Memory B cell (primary cell): ENCODE results near the gene KDM2B.
A peak's percentile ranks its signal among the peaks of the same experiment; 100 is the strongest.

Source experiments
- ATAC-seq: fragments of 150-1000 bp; cut with Tn5 transposase; 2 replicates; pipeline ENCODE4 v1.10.0; 2021; ENCODE audit warnings: low read depth, mild to moderate bottlenecking, moderate library complexity
- DNase-seq, 2 donors: peaks; one replicate each; pipeline ENCODE4 v3.0.0; 2022; ENCODE audit warnings: low spot score in 2 of 2
- H3K27ac Mint-ChIP-seq: one replicate; pipeline ENCODE4 v1.8.0; 2022; ENCODE audit warnings: mild to moderate bottlenecking, moderate library complexity, mixed read lengths
- H3K27me3 Mint-ChIP-seq: one replicate; pipeline ENCODE4 v1.8.0; 2022; ENCODE audit warnings: mixed read lengths
- H3K36me3 Mint-ChIP-seq: one replicate; pipeline ENCODE4 v1.8.0; 2022; ENCODE audit warnings: mild to moderate bottlenecking, mixed read lengths
- H3K4me1 Mint-ChIP-seq: one replicate; pipeline ENCODE4 v1.8.0; 2022; ENCODE audit warnings: mixed read lengths
- H3K4me3 Mint-ChIP-seq: one replicate; pipeline ENCODE4 v1.8.0; 2022; ENCODE audit warnings: mild to moderate bottlenecking, moderate library complexity, mixed read lengths
- H3K9me3 Mint-ChIP-seq: one replicate; pipeline ENCODE4 v1.8.0; 2022; ENCODE audit warnings: mixed read lengths

The KDM2B gene

DNA sequence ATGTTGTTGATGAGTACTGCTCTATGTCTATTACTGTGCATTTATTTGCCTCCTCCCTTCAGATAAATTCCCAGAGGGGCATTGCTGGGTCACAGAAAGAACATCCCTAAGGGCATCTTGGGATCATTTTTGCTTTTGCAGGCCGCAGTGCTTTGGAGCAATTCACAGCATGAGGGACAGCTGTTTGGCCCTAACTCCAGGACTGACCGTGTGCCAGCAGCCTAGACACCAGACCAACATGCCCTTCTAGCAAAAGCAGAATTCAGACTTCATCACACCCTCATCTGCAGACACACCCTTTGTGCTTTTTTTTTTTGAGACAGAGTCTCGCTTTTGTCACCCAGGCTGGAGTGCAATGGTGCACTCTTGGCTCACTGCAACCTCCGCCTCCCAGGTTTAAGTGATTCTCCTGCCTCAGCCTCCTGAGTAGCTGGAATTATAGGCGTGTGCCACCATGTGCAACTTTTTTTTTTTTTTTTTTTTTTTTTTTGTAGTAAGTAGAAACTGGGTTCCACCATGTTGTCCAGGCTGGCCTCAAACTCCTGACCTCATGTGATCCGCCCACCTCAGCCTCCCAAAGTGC, 149.9 kb downstream of the KDM2B start:
- DNase-seq (no peak), ATAC-seq (no peak)
- Mint-ChIP-seq H3K4me3 (no peak overlapping the region), H3K27ac (no peak overlapping the region), H3K9me3 (no peaks in the 10 kb centered on the region), H3K36me3 (peaks cover 39% of the 10 kb centered on the region), H3K27me3 (no peaks in the 10 kb centered on the region), H3K4me1 (no peaks in the 10 kb centered on the region)

DNA sequence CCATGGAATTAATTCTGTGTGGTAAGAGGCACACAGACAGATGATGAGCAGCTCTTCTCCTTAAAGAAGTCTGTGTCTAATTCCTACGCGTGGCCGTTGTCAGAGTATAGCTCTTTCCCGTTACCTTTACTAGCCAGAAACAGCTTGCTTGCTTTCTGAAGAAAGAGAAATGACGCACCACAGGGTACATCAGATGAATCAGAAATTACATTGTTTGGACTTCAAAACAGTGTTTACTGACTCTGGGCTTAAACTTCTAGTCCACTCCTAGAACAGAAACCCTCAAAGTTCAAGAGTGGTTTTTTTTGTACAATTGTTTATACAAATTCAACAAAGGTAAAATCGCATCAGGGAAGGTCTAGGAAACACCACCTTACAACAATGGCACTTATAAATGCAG, 151.9 kb downstream of the KDM2B start:
- H3K27ac Mint-ChIP-seq: no peak overlapping the region
- H3K9me3 Mint-ChIP-seq: no peaks in the 10 kb centered on the region
- H3K4me1 Mint-ChIP-seq: peaks cover 4% of the 10 kb centered on the region
- H3K36me3 Mint-ChIP-seq: peaks cover 42% of the 10 kb centered on the region
- no peaks in the 10 kb centered on the region for H3K27me3 Mint-ChIP-seq
- DNase-seq (no peak), ATAC-seq (no peak)
- H3K4me3 Mint-ChIP-seq: no peak overlapping the region

DNA sequence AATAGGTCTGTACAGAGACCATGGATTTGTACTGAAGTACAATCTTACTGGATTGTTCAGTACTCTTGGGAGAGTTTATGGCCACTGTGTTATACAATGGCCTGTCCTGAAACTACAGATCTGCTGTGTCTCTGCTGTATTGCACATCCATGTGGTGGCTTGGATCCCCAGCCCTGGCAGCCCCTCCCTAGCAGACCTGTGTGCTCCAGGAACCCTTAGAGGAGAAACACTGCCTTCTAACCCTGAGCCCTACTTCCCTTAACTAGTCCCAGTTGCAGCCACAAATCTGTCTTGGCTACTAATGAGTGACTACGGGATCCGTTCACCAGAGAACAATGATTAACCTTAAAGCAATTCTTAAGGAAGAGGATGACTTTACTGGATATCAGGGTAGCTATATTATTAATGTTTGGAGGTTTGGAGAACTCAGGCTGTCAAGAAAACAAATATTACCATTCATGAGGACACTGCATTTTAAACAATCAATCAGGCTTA, 153.2 kb downstream of the KDM2B start:
- no peaks in the 10 kb centered on the region for H3K27me3 Mint-ChIP-seq
- no peak overlapping the region for H3K4me3 Mint-ChIP-seq
- peaks cover 4% of the 10 kb centered on the region for H3K4me1 Mint-ChIP-seq
- peak overlapping the region; percentile 35 for H3K27ac Mint-ChIP-seq
- no peak for DNase-seq
- H3K9me3 Mint-ChIP-seq: no peaks in the 10 kb centered on the region
- H3K36me3 Mint-ChIP-seq: peaks cover 46% of the 10 kb centered on the region
- ATAC-seq: no peak

DNA sequence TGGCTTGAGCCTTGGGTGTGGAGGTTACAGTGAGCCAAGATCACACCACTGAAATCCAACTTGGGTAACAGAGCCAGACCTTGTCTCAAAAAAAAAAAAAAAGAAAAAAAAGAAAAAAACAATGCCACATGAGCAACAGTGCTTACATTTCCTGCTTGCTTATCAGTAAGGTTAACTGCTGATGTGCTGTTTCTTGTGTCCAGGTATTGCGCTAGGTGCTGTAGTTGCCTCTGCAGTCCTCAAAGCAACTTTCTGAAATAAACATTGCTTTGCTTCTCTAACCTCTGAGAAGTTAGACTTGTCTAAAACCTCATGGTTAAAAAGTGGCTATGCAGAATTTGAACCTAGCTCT, 156.2 kb downstream of the KDM2B start:
- H3K27me3 Mint-ChIP-seq: no peaks in the 10 kb centered on the region

DNA sequence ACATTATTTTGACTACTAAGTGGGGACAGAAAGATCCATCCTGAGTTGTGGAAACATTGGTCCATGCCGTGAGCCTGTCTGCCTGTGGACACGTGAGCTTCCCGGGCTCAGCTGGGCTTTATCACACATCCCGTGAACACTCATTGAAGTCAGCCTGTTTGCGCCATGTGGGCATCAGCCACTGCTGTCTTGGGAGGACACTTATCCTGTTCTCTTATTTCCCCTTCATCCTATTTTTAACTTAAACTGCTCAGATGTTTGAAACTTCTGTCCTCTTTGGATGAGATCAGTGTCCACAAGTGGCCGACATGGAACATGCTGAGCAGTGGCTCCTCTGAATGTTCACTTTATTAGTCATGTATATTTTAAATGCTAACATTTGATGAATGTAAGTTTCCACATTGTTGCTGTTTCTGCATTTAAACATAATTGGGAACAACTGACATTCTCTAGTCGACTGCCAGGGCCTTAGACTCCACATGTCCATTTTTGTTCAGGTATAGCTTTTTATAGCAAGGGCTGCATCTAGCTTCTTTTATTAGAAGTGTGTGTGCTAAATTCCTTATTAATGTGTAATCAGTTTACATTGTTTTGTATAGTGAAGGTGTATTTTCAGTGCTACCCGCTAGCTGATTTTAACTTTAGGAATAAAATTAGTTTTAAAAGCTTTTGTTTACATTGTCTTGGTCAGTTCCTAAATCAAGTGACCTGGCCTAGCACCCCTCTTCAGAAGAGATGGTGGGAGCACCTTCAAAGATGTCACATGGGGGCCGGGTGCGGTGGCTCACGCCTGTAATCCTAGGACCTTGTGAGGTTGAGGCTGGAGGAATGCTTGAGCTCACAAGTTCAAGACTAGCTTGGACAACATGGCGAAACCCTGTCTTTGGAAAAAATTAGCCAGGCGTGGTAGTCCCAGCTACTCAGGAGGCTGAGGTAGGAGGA, 156.9 kb downstream of the KDM2B start:
- no peak for ATAC-seq
- Mint-ChIP-seq H3K36me3 (peaks cover 50% of the 10 kb centered on the region), H3K4me1 (peaks cover 7% of the 10 kb centered on the region), H3K9me3 (no peaks in the 10 kb centered on the region), H3K27me3 (no peaks in the 10 kb centered on the region), H3K27ac (peak overlapping the region; percentile 63), H3K4me3 (no peak overlapping the region)
- no peak for DNase-seq

More for the DNA sequence above, 156.2 kb downstream of the KDM2B start:
- H3K36me3 Mint-ChIP-seq: peaks cover 53% of the 10 kb centered on the region
- peaks cover 7% of the 10 kb centered on the region for H3K4me1 Mint-ChIP-seq
- DNase-seq: no peak
- no peak overlapping the region for H3K4me3 Mint-ChIP-seq
- peak overlapping the region; percentile 60 for H3K27ac Mint-ChIP-seq
- H3K9me3 Mint-ChIP-seq: no peaks in the 10 kb centered on the region
- ATAC-seq: no peak

DNA sequence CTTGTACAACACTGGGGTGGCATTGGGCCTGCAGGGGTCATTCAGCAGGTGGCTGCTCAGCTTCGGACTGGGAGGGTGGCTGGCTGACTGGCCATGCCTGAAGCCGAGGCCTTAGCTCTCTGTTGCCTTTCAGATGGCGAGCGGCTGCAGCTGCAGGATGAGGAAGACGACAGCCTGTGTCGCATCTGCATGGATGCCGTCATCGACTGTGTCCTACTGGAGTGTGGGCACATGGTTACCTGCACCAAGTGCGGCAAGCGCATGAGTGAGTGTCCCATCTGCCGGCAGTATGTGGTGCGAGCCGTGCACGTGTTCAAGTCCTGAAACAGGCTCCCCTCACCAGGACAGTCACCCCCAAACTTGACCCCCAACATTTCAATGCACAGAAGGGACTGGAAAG, 157.6 kb downstream of the KDM2B start:
- Mint-ChIP-seq H3K27me3 (no peaks in the 10 kb centered on the region), H3K9me3 (no peaks in the 10 kb centered on the region), H3K4me3 (no peak overlapping the region), H3K27ac (no peak overlapping the region), H3K4me1 (peaks cover 7% of the 10 kb centered on the region), H3K36me3 (peaks cover 46% of the 10 kb centered on the region)
- DNase-seq: no peak
- ATAC-seq: no peak

DNA sequence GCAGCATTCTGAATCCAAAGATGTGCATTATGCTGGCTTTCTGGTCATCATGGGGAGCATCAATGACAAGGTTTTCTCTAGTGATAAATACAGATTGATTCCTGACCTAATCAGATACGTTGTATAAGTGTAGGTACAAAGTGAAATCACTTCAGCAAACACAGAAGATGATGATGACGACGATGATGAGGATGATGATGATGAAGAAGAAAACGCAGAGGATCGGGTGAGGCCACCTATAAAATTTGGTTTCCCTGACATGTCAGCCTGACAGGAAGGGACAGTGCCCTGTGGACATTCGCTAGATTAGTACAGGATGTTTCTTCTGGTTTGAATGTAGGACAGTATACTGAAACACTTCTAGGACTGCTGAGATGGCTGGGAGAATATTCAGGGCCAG, 160.7 kb downstream of the KDM2B start:
- Mint-ChIP-seq H3K27me3 (no peaks in the 10 kb centered on the region), H3K4me3 (no peak overlapping the region), H3K9me3 (no peaks in the 10 kb centered on the region), H3K4me1 (peaks cover 4% of the 10 kb centered on the region), H3K36me3 (peaks cover 45% of the 10 kb centered on the region), H3K27ac (peak overlapping the region; percentile 6)
- no peak for DNase-seq
- ATAC-seq: no peak

DNA sequence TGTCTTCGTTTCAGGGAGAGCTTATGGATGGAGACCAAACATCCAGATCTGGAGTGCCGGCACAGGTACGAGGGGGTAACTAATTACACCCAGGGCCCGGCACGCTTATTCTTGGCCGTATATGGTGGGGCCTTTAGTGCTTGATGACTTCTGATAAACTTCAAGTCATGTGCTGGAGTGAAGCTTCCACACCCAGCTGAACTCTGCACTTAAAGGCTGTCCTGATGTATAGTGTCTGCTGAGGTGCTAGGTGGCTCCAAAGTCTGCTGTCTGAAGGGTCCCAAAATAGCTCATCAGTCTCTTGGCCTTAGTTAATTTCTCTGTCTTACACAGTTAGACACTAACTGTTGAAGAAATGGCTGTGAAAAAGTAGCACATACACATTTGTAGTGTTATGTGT, 163.0 kb downstream of the KDM2B start:
- Mint-ChIP-seq H3K4me1 (peaks cover 3% of the 10 kb centered on the region), H3K36me3 (peaks cover 29% of the 10 kb centered on the region), H3K4me3 (no peak overlapping the region), H3K9me3 (no peaks in the 10 kb centered on the region), H3K27me3 (no peaks in the 10 kb centered on the region), H3K27ac (no peak overlapping the region)
- ATAC-seq: no peak
- DNase-seq: no peak

DNA sequence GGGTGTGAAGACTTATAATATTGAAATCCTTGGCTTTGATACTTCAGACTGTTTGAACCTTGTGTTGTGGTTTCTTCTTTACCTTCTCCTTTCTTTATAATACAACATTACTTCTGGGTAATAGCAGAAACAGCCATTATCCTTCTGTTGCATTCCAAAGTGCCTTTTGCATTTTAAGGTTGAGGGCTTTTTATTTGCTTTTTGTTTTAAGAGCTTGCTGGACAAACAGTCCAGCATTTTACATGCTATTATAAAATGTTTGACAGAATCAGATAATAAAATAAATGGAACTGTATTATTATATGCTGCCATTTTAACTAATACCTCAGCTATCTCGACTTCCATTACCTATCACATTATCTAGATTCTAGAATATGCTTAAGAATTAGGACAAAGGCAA, 166.9 kb downstream of the KDM2B start:
- Mint-ChIP-seq H3K27me3 (no peaks in the 10 kb centered on the region), H3K9me3 (no peaks in the 10 kb centered on the region), H3K4me1 (no peaks in the 10 kb centered on the region), H3K36me3 (peaks cover 9% of the 10 kb centered on the region), H3K27ac (no peak overlapping the region), H3K4me3 (no peak overlapping the region)
- ATAC-seq (no peak), DNase-seq (no peak)

DNA sequence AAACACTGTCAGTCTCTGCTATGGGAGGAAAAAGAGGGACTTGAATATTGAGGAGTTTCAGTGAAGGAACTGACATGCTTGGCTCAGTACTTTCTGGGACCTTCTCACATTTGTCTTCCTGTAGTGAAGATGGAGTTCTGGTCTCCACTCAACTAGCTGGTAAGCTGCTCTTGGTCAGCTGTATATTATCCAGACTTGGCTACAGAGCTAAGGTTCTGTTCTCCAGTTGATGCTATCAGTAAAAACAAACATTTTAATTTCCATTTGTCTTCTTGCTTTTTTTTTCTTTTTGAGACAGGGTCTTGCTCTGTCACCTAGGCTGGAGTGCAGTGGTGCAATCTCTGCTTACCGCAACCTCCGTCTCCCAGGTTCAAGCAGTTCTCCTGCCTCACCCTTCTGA, 175.6 kb downstream of the KDM2B start:
- H3K4me3 Mint-ChIP-seq: no peak overlapping the region
- no peaks in the 10 kb centered on the region for H3K9me3 Mint-ChIP-seq
- H3K4me1 Mint-ChIP-seq: peaks cover 17% of the 10 kb centered on the region
- H3K36me3 Mint-ChIP-seq: peaks cover 17% of the 10 kb centered on the region
- H3K27ac Mint-ChIP-seq: no peak overlapping the region
- no peak for ATAC-seq
- no peak for DNase-seq
- H3K27me3 Mint-ChIP-seq: no peaks in the 10 kb centered on the region

DNA sequence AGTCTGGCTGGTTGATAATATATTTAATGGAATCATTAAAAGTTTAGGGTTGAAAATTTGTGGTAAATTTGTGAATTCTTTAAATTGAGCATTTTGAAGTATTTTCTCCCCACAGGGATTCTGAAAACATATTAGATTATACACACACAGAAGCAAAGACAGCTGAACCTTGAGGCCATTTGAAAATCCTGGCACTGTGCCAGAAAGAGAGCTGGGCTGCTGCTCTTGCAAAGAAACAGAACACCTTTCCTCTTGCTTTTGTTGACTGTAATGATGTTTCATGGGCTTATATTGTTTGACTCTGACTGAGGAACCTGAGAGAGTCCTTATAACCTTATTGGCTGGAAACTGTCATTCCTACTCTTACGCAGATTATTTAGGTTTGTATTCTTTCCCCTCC, 176.1 kb downstream of the KDM2B start:
- H3K4me3 Mint-ChIP-seq: no peak overlapping the region
- no peaks in the 10 kb centered on the region for H3K27me3 Mint-ChIP-seq
- peaks cover 18% of the 10 kb centered on the region for H3K4me1 Mint-ChIP-seq
- ATAC-seq: no peak
- H3K36me3 Mint-ChIP-seq: peaks cover 17% of the 10 kb centered on the region
- no peak for DNase-seq
- H3K27ac Mint-ChIP-seq: no peak overlapping the region
- no peaks in the 10 kb centered on the region for H3K9me3 Mint-ChIP-seq

DNA sequence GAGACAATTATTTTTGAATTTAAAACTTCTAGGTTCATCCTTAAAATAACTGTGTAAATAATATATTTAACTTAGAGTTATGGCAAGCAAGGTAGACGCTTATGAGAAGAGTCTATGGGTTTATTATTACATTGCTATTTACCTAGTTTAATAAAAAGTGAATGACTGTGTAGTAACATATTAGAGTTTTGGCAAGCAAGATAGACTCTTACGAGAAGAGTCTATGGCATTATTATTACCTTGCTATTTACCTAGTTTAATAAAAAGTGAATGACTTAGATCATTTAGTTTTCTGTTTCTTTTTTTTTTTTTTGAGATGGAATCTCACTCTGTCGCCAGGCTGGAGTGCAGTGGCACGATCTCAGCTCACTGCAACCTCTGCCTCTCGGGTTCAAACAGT, 177.1 kb downstream of the KDM2B start:
- H3K36me3 Mint-ChIP-seq: peaks cover 17% of the 10 kb centered on the region
- H3K4me1 Mint-ChIP-seq: peaks cover 19% of the 10 kb centered on the region
- no peak for ATAC-seq
- H3K27me3 Mint-ChIP-seq: no peaks in the 10 kb centered on the region
- no peak for DNase-seq
- no peak overlapping the region for H3K27ac Mint-ChIP-seq
- no peak overlapping the region for H3K4me3 Mint-ChIP-seq
- no peaks in the 10 kb centered on the region for H3K9me3 Mint-ChIP-seq

DNA sequence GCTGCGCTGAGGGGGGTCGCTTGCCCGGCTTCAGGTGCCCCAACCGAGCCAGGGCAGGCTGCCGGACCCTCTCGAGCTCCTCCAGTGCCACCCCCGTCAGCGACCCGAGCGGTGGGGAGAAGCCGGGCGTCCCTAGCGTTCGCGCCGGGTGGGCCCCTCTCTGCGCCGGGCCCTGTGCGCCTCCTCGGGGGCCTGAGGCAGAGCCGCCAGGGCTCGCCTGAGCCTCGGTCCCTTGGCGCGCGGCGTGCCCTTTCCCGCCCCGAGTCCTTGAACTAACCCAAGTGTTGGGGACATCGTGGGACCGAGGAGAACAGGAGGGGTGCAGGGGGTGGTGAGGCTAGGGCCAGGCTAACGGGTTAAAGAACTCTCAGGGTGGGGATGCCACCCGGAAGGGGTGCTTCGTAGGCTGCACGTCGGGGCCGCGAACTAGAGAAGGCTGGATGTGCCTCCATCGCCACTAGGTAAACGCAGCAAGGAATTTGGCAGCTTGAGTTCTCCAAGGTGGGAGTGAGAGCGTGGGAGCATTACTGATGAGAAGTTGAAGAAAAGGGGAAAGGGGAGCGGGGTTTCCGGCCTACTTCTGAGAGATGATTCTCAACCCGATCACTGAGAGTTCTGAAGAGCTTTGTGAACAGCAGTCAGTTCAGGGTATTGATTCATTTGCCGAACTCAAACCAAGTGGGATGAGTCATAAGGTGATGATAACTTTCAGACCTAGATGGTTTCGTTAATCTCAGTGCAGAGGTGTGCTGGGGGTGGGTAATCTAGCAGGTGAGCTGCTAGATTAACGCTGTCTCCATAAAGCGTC, 180.3 kb downstream of the KDM2B start:
- no peaks in the 10 kb centered on the region for H3K9me3 Mint-ChIP-seq
- peaks cover 5% of the 10 kb centered on the region for H3K36me3 Mint-ChIP-seq
- peak; percentile 39 for ATAC-seq
- peak overlapping the region; percentile 94 for H3K4me3 Mint-ChIP-seq
- peaks cover 12% of the 10 kb centered on the region for H3K4me1 Mint-ChIP-seq
- H3K27me3 Mint-ChIP-seq: no peaks in the 10 kb centered on the region
- peak overlapping the region; percentile 93 for H3K27ac Mint-ChIP-seq
- DNase-seq: peak in 1 of 2 donors; percentile 41
